Hepatocyte (in vitro differentiated cells): ENCODE results near the gene IL1RAPL2. TPM values are rescaled to one million over a fixed set of nuclear protein-coding genes. Genes with fewer than 3 reads are reported as not detected.

Experiments used
- DNase-seq: peaks from one replicate; pipeline ENCODE4 v3.0.0-alpha.2; 2016; ENCODE audit warnings: low spot score
- H2AFZ ChIP-seq: fragments of 200-600 bp; sonication (generic); 2 replicates; pipeline ENCODE4 v1.6.0; 2016; ENCODE audit warnings: antibody characterized with exemption, mild to moderate bottlenecking
- H3K27ac ChIP-seq: fragments of 200-600 bp; sonication (generic); 2 replicates; pipeline ENCODE4 v1.5.1; 2016; ENCODE audit warnings: mild to moderate bottlenecking
- H3K27me3 ChIP-seq: fragments of 200-600 bp; sonication (generic); 2 replicates; pipeline ENCODE4 v1.6.1; 2016
- H3K36me3 ChIP-seq: fragments of 200-600 bp; sonication (generic); replicated peaks from 2 replicates; pipeline ENCODE4 v1.5.1; 2016; ENCODE audit warnings: low read depth; ENCODE audit not compliant: insufficient read depth
- H3K4me1 ChIP-seq: fragments of 200-600 bp; sonication (generic); 2 replicates; pipeline ENCODE4 v1.5.1; 2016; ENCODE audit warnings: mild to moderate bottlenecking, moderate library complexity; ENCODE audit not compliant: insufficient read depth
- H3K4me2 ChIP-seq: fragments of 200-600 bp; sonication (generic); 2 replicates; pipeline ENCODE4 v1.6.0; 2016
- H3K4me3 ChIP-seq: fragments of 200-600 bp; sonication (generic); 2 replicates; pipeline ENCODE4 v1.5.1; 2016; ENCODE audit warnings: mild to moderate bottlenecking
- H3K79me2 ChIP-seq: fragments of 200-600 bp; sonication (generic); 2 replicates; pipeline ENCODE4 v1.6.0; 2017; ENCODE audit warnings: mild to moderate bottlenecking
- H3K9me2 ChIP-seq: fragments of 200-600 bp; sonication (generic); replicated peaks from 2 replicates; pipeline ENCODE4 v1.6.0; 2017; ENCODE audit warnings: mild to moderate bottlenecking; ENCODE audit not compliant: insufficient read depth
- H3K9me3 ChIP-seq: fragments of 200-600 bp; sonication (generic); 2 replicates; pipeline ENCODE4 v1.5.1; 2016; ENCODE audit warnings: low read depth, mild to moderate bottlenecking
- H4K20me1 ChIP-seq: fragments of 200-600 bp; sonication (generic); 2 replicates; pipeline ENCODE4 v1.6.0; 2016; ENCODE audit warnings: mild to moderate bottlenecking; ENCODE audit not compliant: insufficient read depth, poor library complexity, severe bottlenecking
- EZH2 ChIP-seq: fragments of 200-600 bp; sonication (generic); IDR thresholded peaks from 2 replicates; pipeline ENCODE4 v1.6.1; 2016; ENCODE audit warnings: antibody characterized with exemption, mild to moderate bottlenecking, borderline replicate concordance
- EZH2phosphoT487 ChIP-seq: fragments of 200-600 bp; sonication (generic); IDR thresholded peaks from one replicate; pipeline ENCODE4 v1.6.1; 2018; ENCODE audit warnings: antibody characterized with exemption, mild to moderate bottlenecking, low read depth, moderate library complexity; ENCODE audit not compliant: unreplicated experiment, severe bottlenecking
- WGBS: methylation state at CpG from one replicate; pipeline ENCODE4 v1.1.6; 2016; ENCODE audit warnings: low lambda C conversion rate; ENCODE audit errors: missing lambda C conversion rate; 5-methylcytosine and 5-hydroxymethylcytosine counted together
- polyA plus RNA-seq: library from polyadenylated mRNA; unstranded; fragments of >200 nt; fragmentation: Nextera tagmentation; extraction: Ambion mirVana; gene quantifications from 2 replicates; pipeline ENCODE4 v1.2.1, GENCODE V29; 2016
- total RNA-seq: library from RNA; depleted of rRNA; stranded (reverse); fragments of >200 nt; gene quantifications from 2 replicates; pipeline ENCODE4 v1.2.3, GENCODE V29; 2014
- TF ChIP-seq, protein P1 (sequence below): fragments of 200-600 bp; sonication (generic); IDR thresholded peaks from 2 replicates; pipeline ENCODE4 v1.5.1; 2016; ENCODE audit warnings: antibody characterized with exemption, mild to moderate bottlenecking; ENCODE audit not compliant: poor library complexity

Gene IL1RAPL2
- total and polyA plus RNA-seq, 2 experiments from 2014 or later, result 0.40 TPM; not detected in 1

DNA sequence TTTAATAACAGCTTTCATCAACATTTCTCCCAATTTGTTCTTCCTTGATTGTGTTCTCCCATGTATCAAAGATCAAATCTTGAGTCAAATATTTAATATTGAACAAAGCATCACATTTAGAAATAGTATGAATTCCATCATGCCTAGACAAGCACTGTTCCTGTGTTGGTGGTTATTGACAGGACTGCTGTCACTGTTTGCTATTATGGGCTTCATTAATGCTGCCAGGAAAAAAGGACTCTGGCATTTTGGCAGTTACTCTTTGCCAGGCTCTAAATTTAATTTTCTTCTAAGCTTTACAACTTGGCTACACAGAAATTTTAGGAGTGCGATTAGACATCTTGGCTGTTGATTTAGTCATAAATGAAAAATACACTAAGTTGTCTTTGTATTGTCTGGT, 960.4 kb downstream of the IL1RAPL2 start:
- 97% methylated on average over 1 of the region's 1 CpG for WGBS
- Histone ChIP-seq H3K4me1 (no peaks in the 10 kb centered on the region), H3K27me3 (no peaks in the 10 kb centered on the region), H3K36me3 (no peaks in the 10 kb centered on the region), H3K79me2 (no peaks in the 10 kb centered on the region), H2AFZ (no peak overlapping the region), H4K20me1 (no peaks in the 10 kb centered on the region), H3K9me2 (no peaks in the 10 kb centered on the region), H3K4me2 (no peak overlapping the region), H3K9me3 (no peaks in the 10 kb centered on the region), H3K4me3 (no peak overlapping the region), H3K27ac (no peak overlapping the region)
- TF ChIP-seq EZH2, result no peak
- TF ChIP-seq, protein P1, sequence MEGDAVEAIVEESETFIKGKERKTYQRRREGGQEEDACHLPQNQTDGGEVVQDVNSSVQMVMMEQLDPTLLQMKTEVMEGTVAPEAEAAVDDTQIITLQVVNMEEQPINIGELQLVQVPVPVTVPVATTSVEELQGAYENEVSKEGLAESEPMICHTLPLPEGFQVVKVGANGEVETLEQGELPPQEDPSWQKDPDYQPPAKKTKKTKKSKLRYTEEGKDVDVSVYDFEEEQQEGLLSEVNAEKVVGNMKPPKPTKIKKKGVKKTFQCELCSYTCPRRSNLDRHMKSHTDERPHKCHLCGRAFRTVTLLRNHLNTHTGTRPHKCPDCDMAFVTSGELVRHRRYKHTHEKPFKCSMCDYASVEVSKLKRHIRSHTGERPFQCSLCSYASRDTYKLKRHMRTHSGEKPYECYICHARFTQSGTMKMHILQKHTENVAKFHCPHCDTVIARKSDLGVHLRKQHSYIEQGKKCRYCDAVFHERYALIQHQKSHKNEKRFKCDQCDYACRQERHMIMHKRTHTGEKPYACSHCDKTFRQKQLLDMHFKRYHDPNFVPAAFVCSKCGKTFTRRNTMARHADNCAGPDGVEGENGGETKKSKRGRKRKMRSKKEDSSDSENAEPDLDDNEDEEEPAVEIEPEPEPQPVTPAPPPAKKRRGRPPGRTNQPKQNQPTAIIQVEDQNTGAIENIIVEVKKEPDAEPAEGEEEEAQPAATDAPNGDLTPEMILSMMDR, result no peak
- no peak for DNase-seq

DNA sequence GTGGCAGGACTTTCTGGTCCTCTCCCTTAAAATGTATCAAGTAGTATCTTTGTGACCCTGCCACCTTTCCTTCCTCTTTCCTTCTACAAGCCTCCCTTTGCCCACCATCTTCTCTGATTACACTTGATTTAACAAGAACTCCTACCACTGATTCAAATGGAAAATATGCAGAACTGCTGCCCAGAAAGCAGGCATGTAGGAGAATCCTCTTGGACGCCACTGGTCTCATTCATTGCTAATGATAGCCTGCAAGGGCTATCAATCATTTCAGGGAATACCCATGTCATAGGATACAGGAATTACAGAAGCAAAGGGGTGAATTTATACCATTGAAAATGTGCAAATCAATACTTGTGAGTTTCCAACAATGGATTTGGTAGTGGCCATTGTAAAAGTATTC, 961.8 kb downstream of the IL1RAPL2 start:
- no peak overlapping the region for H3K4me3 ChIP-seq
- no peak for DNase-seq
- H3K9me3 ChIP-seq, result no peaks in the 10 kb centered on the region
- TF ChIP-seq, protein P1, result no peak
- TF ChIP-seq EZH2 (no peak), EZH2phosphoT487 (no peak)
- H2AFZ ChIP-seq, result no peak overlapping the region
- H3K4me1 ChIP-seq, result no peaks in the 10 kb centered on the region
- no peaks in the 10 kb centered on the region for H3K9me2 ChIP-seq
- H3K27ac ChIP-seq, result no peak overlapping the region
- no peaks in the 10 kb centered on the region for H4K20me1 ChIP-seq
- no peaks in the 10 kb centered on the region for H3K36me3 ChIP-seq
- H3K27me3 ChIP-seq, result no peaks in the 10 kb centered on the region
- WGBS, result 35% methylated on average over 1 of the region's 1 CpG
- H3K4me2 ChIP-seq, result no peak overlapping the region
- H3K79me2 ChIP-seq, result no peaks in the 10 kb centered on the region

DNA sequence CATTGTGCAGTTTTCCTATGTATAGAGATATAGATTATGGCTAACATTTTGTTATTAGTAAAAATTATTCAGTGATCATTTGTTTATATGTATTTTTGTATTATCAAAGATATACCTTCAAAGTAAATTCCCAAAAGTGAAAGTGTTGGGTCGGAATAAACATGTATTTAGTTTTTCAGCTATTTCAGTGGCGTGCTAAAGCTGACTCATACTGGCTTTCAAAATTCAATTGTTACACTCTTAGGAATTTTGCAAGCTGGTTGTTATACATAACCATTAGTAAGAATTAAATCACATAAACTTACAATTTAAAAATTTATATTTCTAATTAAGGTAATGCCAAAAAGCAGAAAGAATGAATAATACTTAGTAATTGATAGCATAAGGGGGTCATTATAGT, 968.0 kb downstream of the IL1RAPL2 start:
- Histone ChIP-seq H3K9me2 (no peaks in the 10 kb centered on the region), H3K4me2 (no peak overlapping the region), H3K27ac (no peak overlapping the region), H3K36me3 (no peaks in the 10 kb centered on the region), H3K4me1 (no peaks in the 10 kb centered on the region), H3K9me3 (no peaks in the 10 kb centered on the region), H2AFZ (no peak overlapping the region), H3K4me3 (no peak overlapping the region), H3K79me2 (no peaks in the 10 kb centered on the region), H3K27me3 (no peaks in the 10 kb centered on the region), H4K20me1 (no peaks in the 10 kb centered on the region)
- no peak for DNase-seq
- 85% methylated on average over 2 of the region's 2 CpGs for WGBS
- TF ChIP-seq, protein P1, result no peak
- TF ChIP-seq EZH2 (no peak), EZH2phosphoT487 (no peak)

DNA sequence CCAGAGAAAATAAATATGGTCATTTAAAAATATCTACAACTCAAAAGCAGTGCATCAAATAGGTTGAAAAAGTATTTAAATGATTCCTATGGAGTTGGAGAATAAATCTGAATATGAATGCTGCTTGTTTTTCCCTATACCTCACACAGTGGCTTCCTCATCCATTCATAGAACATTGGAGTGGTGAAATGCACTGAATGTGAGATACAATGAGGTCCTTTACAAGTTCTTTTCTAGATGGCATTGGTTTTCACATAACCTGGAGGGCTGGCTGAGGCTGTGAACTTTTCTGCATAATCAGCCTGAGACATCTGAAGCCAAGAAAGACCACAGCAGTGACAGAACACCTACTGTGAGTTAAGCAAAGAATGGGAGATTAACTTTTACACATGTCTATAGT, 977.3 kb downstream of the IL1RAPL2 start:
- H3K4me3 ChIP-seq, result no peak overlapping the region
- no peaks in the 10 kb centered on the region for H3K9me2 ChIP-seq
- H4K20me1 ChIP-seq, result no peaks in the 10 kb centered on the region
- H3K4me1 ChIP-seq, result no peaks in the 10 kb centered on the region
- H3K4me2 ChIP-seq, result no peak overlapping the region
- no peak overlapping the region for H3K27ac ChIP-seq
- no peaks in the 10 kb centered on the region for H3K36me3 ChIP-seq
- no peak overlapping the region for H2AFZ ChIP-seq
- peaks cover 3% of the 10 kb centered on the region for H3K9me3 ChIP-seq
- TF ChIP-seq, protein P1, result no peak
- DNase-seq, result no peak
- no peaks in the 10 kb centered on the region for H3K79me2 ChIP-seq
- H3K27me3 ChIP-seq, result no peaks in the 10 kb centered on the region
